ENCODE measurements around the gene ZFP36L2.
"Not testable (repeated sequence)": the region's sequence is repeated elsewhere in the genome, so short reads cannot be mapped to it uniquely, and the experiment has no call there.

Gene ZFP36L2

GRCh38 chr2:43207553-43208300 lies 18.7 kb downstream of the ZFP36L2 start:
- no peak for DNase-seq (ENCODE audit: low spot score)

- DNase-seq (ENCODE audit: low spot score): no peak
These were observed 19.8 kb downstream of the ZFP36L2 start for GRCh38 chr2:43206602-43207001.

GRCh38 chr2:43203373-43203772 lies 23.0 kb downstream of the ZFP36L2 start:
- DNase-seq (ENCODE audit: low spot score): no peak

GRCh38 chr2:43202289-43202688 lies 24.1 kb downstream of the ZFP36L2 start:
- DNase-seq (ENCODE audit: low spot score): no peak

- no peak for DNase-seq (ENCODE audit: low spot score)
These were observed 24.9 kb downstream of the ZFP36L2 start for GRCh38 chr2:43201497-43201896.

GRCh38 chr2:43201016-43201415 lies 25.4 kb downstream of the ZFP36L2 start:
- DNase-seq (ENCODE audit: low spot score): no peak

- no peak for DNase-seq (ENCODE audit: low spot score)
These were observed 26.6 kb downstream of the ZFP36L2 start for GRCh38 chr2:43199492-43200488.

GRCh38 chr2:43198263-43198662 lies 28.1 kb downstream of the ZFP36L2 start:
- no peak for DNase-seq (ENCODE audit: low spot score)

- DNase-seq (ENCODE audit: low spot score): no peak
These were observed 28.9 kb downstream of the ZFP36L2 start for GRCh38 chr2:43197588-43197896.

- no peak for DNase-seq (ENCODE audit: low spot score)
These were observed 29.4 kb downstream of the ZFP36L2 start for GRCh38 chr2:43196768-43197587.

- DNase-seq (ENCODE audit: low spot score): no peak
These were observed 32.1 kb downstream of the ZFP36L2 start for GRCh38 chr2:43194121-43194869.

GRCh38 chr2:43193652-43194120 lies 32.7 kb downstream of the ZFP36L2 start:
- no peak for DNase-seq (ENCODE audit: low spot score)

GRCh38 chr2:43192744-43193651 lies 33.4 kb downstream of the ZFP36L2 start:
- DNase-seq (ENCODE audit: low spot score): no peak

GRCh38 chr2:43191947-43192516 lies 34.4 kb downstream of the ZFP36L2 start:
- DNase-seq (ENCODE audit: low spot score): no peak

- DNase-seq (ENCODE audit: low spot score): no peak
These were observed 35.9 kb downstream of the ZFP36L2 start for GRCh38 chr2:43190311-43191052.

- not testable (repeated sequence) for DNase-seq (ENCODE audit: low spot score)
These were observed 36.5 kb downstream of the ZFP36L2 start for GRCh38 chr2:43189861-43190260.

- no peak for DNase-seq (ENCODE audit: low spot score)
These were observed 37.6 kb downstream of the ZFP36L2 start for GRCh38 chr2:43188561-43189386.

- no peak for DNase-seq (ENCODE audit: low spot score)
These were observed 39.6 kb downstream of the ZFP36L2 start for GRCh38 chr2:43186679-43187374.
